Tibial nerve (tissue), 4 donors: Measurements from ENCODE around the gene TUBGCP2. TPM values are rescaled to one million over a fixed set of nuclear protein-coding genes. Genes with fewer than 3 reads are reported as not detected.

ENCODE experiments used
- DNase-seq, 2 donors: peaks; one replicate each; pipeline ENCODE4 v3.0.0-alpha.2; 2019; ENCODE audit warnings: low spot score in 2 of 2
- H3K27ac ChIP-seq, 4 donors: fragments of 200-600 bp; sonication (generic) in 3 of 4; one replicate each; pipeline ENCODE4 v1.5.1; 2017 to 2019; ENCODE audit warnings: mild to moderate bottlenecking in 1 of 4
- H3K27me3 ChIP-seq, 2 donors: fragments of 200-600 bp; sonication (generic) in 1 of 2; one replicate each; pipeline versions ENCODE4 v1.5.1 to v1.6.0; 2017 to 2019
- H3K36me3 ChIP-seq, 3 donors: fragments of 200-600 bp; sonication (generic); one replicate each; pipeline ENCODE4 v1.5.1; 2018 to 2019
- H3K4me1 ChIP-seq, 4 donors: fragments of 200-600 bp; sonication (generic) in 3 of 4; one replicate each; pipeline ENCODE4 v1.5.1; 2017 to 2019
- H3K4me3 ChIP-seq, 4 donors: fragments of 200-600 bp; sonication (generic) in 3 of 4; one replicate each; pipeline ENCODE4 v1.5.1; 2017 to 2019; ENCODE audit warnings: mild to moderate bottlenecking in 1 of 4, moderate library complexity in 1 of 4
- H3K9me3 ChIP-seq, 4 donors: fragments of 200-600 bp; sonication (generic) in 3 of 4; one replicate each; pipeline ENCODE4 v1.5.1; 2017 to 2019
- EP300 ChIP-seq, 2 donors: sonication (generic); formaldehyde crosslinking; IDR thresholded peaks; one replicate each; pipeline ENCODE4 v1.6.1; 2017; ENCODE audit warnings: antibody characterized with exemption in 2 of 2, mild to moderate bottlenecking in 1 of 2
- POLR2A ChIP-seq, 2 donors: fragments of 450-650 bp; IDR thresholded peaks; one replicate each; pipeline ENCODE4 v1.6.1; 2017; ENCODE audit warnings: antibody characterized with exemption in 2 of 2, mild to moderate bottlenecking in 2 of 2, moderate library complexity in 2 of 2
- WGBS, 2 donors: methylation state at CpG; one replicate each; pipeline ENCODE4 v1.1.5; 2018; 5-methylcytosine and 5-hydroxymethylcytosine counted together
- total RNA-seq, 4 donors: library from RNA; depleted of rRNA; stranded (reverse); fragments of >200 nt; gene quantifications; one replicate each; pipeline ENCODE4 v1.1.0, GENCODE V29; 2016
- TF ChIP-seq, protein P1 (sequence below), 5 experiments: fragments of 200-600 bp in 3 of 5; fragments of 450-650 bp in 2 of 5; sonication (generic) in 3 of 5; IDR thresholded peaks; one replicate each; pipeline ENCODE4 v1.5.1; 2016 to 2019; ENCODE audit warnings: antibody characterized with exemption in 5 of 5, mild to moderate bottlenecking in 3 of 5, moderate library complexity in 2 of 5

The TUBGCP2 gene
- total RNA-seq, 4 donors from 2014 or later, result 35.8 to 73.5 (median 45.7) TPM

DNA sequence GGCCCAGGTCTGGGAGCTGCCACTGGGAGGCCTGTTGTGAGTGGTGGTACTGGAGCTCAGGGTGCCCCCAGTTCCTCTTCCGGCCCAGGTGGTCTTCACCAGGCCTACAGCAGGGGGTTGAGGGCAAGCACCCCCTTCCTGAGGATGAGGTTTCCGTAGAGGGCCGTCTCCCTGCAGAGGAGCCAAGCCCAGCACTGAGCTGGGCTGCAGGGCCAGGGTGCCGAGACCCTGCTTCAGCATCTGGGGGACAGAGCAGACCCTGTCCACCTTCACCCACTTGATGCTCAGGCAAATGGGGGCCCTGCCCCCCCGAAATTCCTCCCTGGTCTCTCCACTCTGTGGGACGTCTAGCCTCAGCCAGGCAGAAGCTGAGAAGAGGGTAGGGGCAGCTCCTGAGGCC is 46.6 kb upstream of the TUBGCP2 start:
- peaks cover 0 to 23% (median 0%) of the 10 kb centered on the region in 3 donors for H3K36me3 ChIP-seq
- H3K4me1 ChIP-seq, result peaks cover 0 to 40% (median 11%) of the 10 kb centered on the region in 4 donors
- WGBS, 2 donors, result 93 to 97% methylated on average over 3 to 6 of the region's 6 CpGs
- TF ChIP-seq POLR2A (IDR thresholded peaks at IDR 0.05) (no peak), EP300 (IDR thresholded peaks at IDR 0.05) (no peak)
- TF ChIP-seq, protein P1, sequence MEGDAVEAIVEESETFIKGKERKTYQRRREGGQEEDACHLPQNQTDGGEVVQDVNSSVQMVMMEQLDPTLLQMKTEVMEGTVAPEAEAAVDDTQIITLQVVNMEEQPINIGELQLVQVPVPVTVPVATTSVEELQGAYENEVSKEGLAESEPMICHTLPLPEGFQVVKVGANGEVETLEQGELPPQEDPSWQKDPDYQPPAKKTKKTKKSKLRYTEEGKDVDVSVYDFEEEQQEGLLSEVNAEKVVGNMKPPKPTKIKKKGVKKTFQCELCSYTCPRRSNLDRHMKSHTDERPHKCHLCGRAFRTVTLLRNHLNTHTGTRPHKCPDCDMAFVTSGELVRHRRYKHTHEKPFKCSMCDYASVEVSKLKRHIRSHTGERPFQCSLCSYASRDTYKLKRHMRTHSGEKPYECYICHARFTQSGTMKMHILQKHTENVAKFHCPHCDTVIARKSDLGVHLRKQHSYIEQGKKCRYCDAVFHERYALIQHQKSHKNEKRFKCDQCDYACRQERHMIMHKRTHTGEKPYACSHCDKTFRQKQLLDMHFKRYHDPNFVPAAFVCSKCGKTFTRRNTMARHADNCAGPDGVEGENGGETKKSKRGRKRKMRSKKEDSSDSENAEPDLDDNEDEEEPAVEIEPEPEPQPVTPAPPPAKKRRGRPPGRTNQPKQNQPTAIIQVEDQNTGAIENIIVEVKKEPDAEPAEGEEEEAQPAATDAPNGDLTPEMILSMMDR (IDR thresholded peaks at IDR 0.05), result no peak
- no peak overlapping the region for H3K4me3 ChIP-seq
- no peaks in the 10 kb centered on the region for H3K27me3 ChIP-seq
- H3K9me3 ChIP-seq, result no peaks in the 10 kb centered on the region
- peak overlapping the region in 1 of 4 donors; percentile 15 for H3K27ac ChIP-seq
- no peak for DNase-seq

- 85 to 91% methylated on average over 14 of the region's 14 CpGs for WGBS, 2 donors
- no peak for TF ChIP-seq EP300 (IDR thresholded peaks at IDR 0.05)
- TF ChIP-seq, protein P1 (IDR thresholded peaks at IDR 0.05), result no peak
- no peak for TF ChIP-seq POLR2A (IDR thresholded peaks at IDR 0.05)
- Histone ChIP-seq H3K36me3 (peaks cover 0 to 23% (median 0%) of the 10 kb centered on the region in 3 donors), H3K9me3 (no peaks in the 10 kb centered on the region), H3K27ac (peak overlapping the region in 1 of 4 donors; percentile 15), H3K27me3 (no peaks in the 10 kb centered on the region), H3K4me1 (peaks cover 0 to 45% (median 11%) of the 10 kb centered on the region in 4 donors), H3K4me3 (no peak overlapping the region)
- no peak for DNase-seq
These were observed 46.1 kb upstream of the TUBGCP2 start for GRCh38 chr10:133354672-133355240.

DNA sequence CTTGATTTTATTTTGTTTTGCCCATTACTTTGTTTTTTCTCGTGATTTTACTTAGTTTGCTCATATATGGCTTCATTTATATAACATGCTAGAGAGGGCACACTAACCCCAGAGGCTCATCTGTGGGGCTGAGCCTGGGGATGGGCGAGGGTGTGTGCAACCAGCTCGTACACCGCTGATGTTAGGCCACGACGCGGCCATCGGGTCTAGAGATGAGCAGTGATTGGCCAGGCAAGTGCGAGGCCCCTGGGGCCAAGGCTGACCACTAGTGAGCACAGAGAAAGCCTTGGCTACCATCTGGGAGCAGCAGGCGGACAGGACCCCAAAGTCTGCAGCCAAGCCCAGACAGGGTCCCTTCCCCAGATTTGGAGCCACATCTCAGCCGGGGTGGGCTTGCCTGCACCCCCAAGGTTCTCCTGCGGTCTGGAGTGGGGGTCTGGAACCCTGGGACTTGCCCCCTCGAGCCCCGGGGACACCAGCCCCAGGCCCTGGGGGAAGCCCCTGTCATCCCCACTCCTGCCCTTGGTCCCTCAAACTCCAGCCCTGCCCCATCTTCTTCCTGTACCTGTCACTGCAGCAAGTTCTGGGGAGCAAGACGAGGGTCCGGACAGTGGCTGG is 45.4 kb upstream of the TUBGCP2 start:
- WGBS, 2 donors, result 79 to 82% methylated on average over 16 of the region's 16 CpGs
- H3K4me3 ChIP-seq, result no peak overlapping the region
- H3K27me3 ChIP-seq, result no peaks in the 10 kb centered on the region
- peaks cover 0 to 49% (median 13%) of the 10 kb centered on the region in 4 donors for H3K4me1 ChIP-seq
- no peak overlapping the region for H3K27ac ChIP-seq
- peaks cover 0 to 23% (median 0%) of the 10 kb centered on the region in 3 donors for H3K36me3 ChIP-seq
- no peaks in the 10 kb centered on the region for H3K9me3 ChIP-seq
- TF ChIP-seq POLR2A (IDR thresholded peaks at IDR 0.05), result no peak
- TF ChIP-seq EP300 (IDR thresholded peaks at IDR 0.05), result no peak
- TF ChIP-seq, protein P1 (IDR thresholded peaks at IDR 0.05), result no peak
- DNase-seq, result no peak

DNA sequence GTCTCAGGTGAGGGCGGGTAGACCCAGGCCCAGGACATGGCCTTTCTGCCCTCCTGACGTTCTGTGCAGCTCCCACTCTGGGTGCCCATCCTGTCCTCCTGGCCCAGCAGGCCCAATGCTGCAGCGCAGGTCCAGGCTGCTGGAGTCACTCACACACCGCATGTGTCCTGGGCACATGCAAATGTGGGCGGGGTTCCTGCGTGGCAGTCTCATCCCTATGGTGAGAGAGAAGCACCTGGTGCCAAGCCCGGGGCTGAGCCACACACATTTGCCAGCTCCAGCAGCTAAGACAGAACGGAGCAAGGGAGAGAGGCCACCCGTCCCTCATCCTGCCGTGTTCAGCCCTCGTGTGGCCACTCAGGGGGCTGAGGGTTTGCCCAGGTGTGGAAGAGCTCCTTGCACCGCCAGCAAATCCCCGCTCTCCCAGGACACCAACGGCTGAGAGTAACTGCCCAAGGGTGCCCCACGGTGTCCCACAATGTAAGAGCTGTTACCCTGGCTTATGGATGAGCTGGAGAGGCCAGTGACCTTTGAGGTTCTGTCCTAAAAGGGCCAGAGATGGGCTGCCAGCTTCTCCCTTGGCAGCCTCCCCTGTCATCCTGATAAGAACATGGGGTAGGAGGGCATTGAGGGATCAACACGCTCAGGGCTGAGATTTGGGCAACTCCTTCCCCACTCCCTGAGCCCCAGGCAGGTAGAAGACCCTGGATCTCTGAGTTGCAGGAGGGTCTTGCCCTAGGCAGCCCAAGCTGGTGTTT is 44.7 kb upstream of the TUBGCP2 start:
- 69 to 74% methylated on average over 12 to 13 of the region's 16 CpGs for WGBS, 2 donors
- no peaks in the 10 kb centered on the region for H3K27me3 ChIP-seq

More for the DNA sequence above, 44.7 kb upstream of the TUBGCP2 start:
- H3K36me3 ChIP-seq, result peaks cover 0 to 23% (median 0%) of the 10 kb centered on the region in 3 donors
- no peaks in the 10 kb centered on the region for H3K9me3 ChIP-seq
- H3K4me1 ChIP-seq, result peaks cover 0 to 49% (median 13%) of the 10 kb centered on the region in 4 donors
- DNase-seq, result no peak
- H3K27ac ChIP-seq, result no peak overlapping the region
- no peak for TF ChIP-seq EP300 (IDR thresholded peaks at IDR 0.05)
- TF ChIP-seq, protein P1 (IDR thresholded peaks at IDR 0.05), result no peak
- no peak overlapping the region for H3K4me3 ChIP-seq
